GM11168 (cell line): ENCODE data around the gene HIVEP3.

Experiments used
- in situ Hi-C: fragments of 300-500 bp; cut with MboI; formaldehyde crosslinking; loops from one replicate; pipeline ENCODE4 v1.12.0; 2022; ENCODE audit warnings: low sequenced_read_pairs; ENCODE audit not compliant: unreplicated experiment

HIVEP3 gene

DNA sequence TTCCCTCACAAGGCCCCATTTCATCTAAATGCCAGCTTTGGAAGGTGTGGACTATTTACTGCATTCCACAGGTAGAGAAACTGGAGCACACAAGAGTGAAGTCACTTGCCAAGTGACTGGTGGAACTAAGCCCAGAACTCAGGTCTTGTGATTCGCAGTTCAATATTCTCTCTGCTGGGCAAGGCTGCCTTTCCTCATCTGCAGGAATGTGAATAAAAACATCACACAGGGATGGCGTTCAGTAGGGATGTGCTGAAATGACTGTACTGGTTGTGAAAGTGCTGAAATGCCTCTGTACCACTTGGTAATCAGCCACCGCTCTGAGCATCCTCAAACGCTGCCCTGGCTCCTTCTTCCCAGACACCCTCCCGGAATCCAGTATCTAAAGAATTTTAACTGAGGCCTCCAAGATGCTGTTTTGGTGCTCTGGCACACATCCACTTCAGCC lies 145.6 kb downstream of the HIVEP3 start:
- in situ Hi-C loops: no loop called here

DNA sequence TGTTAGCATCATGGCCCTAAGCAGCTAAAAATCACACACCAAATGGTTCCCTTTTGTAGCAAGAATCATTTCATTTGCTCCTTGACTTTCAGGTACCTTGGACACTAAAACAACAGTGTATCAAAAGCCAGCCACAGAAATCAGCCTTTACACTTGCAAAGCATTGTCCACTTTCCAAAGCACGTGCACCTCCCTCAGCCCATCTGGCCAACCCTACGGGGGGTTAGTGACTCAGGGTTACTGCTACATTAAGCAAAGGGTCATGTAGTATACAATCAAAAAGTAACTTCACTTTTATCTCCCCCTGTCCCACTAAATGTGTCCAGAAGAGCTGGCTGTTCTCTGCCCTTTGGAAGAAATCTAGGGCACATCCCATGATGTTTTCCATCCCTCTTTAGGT lies 149.7 kb downstream of the HIVEP3 start:
- in situ Hi-C loops: no loop called here

DNA sequence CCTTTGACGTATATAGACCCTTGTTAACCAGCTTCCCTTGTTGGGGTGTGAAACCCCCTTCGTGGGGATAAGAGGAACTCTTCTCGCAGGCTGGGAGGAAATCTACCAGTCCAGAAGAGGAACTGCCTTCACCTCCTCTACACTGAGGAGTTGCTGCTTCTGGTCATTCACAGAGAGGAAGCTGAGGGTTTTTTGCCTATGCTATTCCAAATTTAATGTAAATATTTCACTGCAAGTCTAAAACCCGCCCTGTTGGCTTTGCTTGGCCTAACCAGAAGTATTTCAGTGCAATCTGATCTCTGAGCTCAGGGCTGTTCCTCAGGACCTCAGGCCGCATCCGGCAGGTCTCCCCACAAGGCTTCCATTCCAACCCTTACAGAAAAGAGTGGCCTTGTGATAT lies 150.1 kb downstream of the HIVEP3 start:
- in situ Hi-C loops: no loop called here

DNA sequence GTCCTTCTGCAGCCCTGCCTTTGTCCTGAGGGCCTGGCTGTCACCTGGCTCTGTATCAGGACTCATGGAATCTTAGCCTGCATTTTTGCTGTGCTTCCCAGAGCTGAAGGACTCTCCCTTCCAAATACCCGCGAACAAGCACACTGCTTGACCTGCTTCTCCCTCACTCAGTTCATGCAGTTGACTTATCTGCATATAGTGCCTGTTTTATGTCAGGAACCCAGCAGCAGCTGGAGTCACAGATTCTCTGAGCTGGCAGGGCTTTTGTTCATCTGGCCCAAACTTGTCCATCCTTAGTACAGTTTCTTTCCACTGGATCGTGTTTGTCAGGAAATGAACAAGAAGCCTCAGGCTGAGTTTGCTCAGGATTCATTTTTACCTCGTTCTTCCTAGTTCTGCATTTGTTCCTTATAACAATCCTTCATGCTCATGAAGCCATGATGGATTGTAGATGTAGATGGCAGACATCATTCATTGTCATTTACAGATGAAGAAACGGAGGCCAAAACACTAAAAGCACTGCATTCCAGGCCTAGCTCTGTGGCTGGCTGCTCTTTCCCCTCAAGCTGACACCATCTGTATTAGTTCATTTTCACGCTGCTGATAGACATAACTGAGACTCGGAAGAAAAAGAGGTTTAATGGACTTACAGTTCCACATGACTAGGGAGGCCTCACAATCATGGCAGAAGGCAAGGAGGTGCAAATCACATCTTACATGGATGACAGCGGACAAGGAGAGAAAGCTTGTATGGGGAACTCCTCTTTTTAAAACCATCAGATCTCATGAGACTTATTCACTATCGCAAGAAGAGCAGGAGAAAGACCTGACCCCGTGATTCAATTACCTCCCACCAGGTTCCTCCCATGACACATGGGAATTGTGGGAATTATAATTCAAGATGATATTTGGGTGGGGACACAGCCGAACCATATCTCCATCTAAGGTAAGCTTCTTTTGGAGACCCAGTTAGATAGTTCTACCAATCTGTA lies 150.9 kb downstream of the HIVEP3 start:
- in situ Hi-C loops: no loop called here

DNA sequence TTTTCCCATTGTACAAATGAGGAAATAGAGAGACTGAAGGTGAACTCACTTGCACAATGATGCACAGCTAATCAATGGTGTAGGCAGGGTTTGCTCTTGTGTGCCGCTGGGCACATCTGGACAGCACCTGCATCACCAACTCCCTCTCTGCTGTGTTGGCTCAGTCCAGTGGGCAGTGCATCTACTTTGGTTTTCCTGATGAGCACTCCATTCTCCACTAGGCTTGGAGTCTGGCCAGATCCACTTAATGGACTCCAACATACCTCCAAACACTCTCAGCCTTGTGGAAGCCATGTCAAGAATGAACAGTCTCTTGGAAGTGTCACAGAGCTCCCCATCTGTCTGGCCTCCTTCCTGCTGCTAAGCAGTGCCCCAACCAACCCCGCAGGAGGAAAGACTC lies 152.2 kb downstream of the HIVEP3 start:
- in situ Hi-C loops: no loop called here

DNA sequence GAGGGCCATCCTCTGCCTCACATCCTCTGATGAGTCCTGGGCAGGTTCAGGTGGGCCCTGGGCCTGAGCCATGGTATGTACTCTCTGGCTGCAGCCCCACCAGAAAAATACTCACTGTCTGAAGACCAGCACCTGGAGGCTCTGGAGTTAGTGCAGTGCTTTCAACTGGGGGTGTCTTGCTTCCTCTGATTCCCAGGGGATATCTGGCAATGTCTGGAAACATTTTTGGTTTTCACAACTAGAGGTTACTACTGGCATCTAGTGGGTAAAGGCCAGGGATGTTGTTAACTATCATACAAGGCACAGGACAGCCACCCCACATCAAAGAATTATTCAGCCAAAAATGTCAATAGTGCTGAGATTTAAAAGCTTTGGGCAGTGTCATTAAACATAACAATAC lies 152.7 kb downstream of the HIVEP3 start:
- in situ Hi-C loops: no loop called here

DNA sequence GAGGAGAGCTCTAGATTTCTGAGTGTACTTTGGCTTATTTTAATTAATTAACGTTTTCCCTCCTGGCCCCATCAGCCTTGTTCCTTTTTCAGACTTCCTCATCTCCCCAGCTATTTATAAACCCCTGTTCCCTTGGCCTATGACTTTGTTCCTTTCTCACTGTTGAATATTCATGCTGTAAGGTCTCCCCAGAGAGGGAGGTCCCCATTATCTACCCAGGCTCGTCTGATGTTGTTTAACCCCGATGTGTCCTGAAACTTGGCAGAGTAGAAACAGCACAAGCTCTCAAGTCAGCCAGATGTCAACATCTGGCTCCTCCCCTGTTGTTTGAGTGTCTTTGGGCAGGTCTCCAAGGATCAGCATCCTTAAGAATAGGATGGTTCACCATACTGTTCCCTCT lies 153.6 kb downstream of the HIVEP3 start:
- in situ Hi-C loops: no loop called here

DNA sequence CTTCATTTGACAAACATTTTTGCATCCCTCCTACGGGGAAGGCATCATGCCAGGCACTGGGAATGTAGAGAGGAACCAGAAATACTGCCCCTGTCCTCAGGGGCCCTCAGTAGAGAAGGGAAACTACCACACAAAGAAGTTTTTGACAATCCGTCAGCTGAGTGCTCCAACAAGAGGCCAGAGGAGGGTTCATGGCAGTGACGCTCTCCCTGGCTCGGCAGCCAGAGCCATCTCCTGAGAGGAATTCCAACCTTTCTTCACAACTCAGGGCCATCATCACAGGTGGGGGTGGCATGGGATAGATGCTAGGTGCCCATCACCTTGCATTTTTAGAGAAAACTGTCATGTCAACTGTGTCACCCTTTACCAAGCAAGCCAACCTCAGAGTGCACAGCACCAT lies 154.1 kb downstream of the HIVEP3 start:
- in situ Hi-C loops: no loop called here

DNA sequence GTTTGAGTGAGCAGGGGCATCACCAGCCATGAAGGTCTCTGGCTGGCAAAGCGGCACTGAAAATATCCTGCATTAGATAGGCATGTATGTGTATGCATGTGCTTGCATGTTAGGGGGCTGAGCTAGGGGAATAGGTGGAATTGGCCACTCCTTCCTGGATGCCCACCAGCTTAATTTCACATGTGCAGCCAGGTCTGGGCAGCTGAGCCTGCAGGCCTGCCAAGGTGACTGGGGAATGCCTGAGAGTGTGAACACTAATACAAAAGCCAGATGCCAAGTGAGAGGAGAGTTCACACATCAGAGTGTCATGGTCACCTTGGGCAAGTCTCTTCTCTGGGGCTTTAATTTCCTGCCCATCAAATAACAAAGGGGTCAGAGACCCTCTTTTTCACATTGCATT lies 155.9 kb downstream of the HIVEP3 start:
- in situ Hi-C loops: no loop called here

DNA sequence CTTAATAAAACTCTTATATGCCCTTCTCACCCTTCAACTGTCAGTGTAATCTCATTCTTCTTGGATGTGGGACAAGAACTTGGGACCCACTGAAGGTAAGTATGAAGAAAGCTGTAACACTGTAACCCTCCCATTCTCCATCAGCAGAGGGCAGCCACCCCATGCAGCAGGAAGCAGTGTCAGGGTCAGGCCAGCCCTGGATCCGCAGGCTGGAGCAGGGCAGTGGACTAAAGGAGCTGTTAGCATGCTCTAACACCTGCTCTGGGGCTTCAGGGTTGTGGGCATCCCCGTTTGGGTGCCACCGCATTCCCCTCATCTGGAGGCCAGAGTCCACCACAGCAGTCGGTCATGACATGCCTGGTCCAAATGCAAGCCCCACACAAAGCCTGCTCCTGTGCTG lies 156.5 kb downstream of the HIVEP3 start:
- in situ Hi-C loops: no loop called here

DNA sequence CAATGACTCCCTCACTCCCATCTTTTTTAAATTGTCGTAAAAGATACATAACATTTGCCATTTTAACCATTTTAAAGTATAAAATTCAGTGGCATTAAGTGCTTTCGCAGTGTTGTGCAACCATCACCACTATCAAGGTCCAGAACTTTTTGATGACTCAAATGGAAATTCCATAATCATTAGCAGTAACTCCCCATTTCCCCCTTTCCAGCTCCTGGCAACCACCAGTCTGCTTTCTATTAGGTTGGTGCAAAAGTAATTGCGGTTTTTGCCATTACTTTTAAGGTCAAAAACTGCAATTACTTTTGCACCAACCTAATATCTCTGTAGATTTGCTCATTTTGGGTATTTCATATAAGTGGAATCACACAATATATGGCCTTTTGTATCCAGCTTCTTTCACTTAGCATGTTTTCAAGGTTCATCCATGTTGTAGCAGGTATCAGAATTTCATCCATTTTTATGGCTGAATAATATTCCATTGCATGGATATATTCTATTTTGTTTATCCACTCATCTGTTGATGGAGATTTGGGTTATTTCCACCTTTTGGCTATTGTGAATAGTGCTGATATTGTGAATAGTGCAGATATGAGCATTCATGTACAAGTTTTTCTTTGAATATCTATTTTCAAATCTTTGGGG lies 159.7 kb downstream of the HIVEP3 start:
- in situ Hi-C loops: no loop called here

DNA sequence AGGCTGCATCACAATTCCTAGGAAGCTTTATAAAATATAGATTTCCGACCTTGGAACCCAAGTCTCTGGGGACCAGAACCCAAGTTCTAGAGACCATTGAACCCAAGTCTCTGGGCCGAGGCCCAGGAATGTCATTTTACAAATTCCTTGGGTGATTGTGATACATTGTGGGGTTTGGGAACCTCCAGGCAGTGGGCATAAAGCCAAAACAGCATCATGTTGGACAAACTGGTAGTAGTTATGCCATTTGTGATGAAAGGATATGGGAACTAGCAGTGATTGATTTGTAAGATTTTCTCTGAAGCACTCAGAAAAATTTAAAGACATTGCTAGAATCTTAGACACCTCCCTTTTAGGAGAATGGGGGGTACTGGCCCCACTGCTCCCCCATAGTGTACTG lies 160.2 kb downstream of the HIVEP3 start:
- in situ Hi-C loops: no loop called here

DNA sequence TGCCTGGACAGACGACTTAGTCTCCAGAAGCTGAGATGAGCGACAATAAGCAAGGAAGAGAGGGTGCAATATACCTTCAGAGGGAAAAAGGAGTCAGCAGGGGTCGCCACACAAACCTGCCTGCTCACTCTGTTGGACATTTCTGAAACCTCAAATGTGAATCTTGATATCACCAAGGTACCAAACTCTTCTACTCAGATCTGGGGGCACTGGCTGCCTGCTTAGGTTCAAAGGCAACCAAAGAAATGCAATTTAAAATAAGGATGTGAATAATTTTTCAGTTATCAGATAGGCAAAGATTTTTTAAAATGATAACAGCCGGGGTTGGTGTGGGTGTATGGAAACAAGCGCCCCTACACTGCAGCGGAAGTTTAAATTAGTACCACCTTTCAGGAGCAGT lies 164.2 kb downstream of the HIVEP3 start:
- in situ Hi-C loops: no loop called here

DNA sequence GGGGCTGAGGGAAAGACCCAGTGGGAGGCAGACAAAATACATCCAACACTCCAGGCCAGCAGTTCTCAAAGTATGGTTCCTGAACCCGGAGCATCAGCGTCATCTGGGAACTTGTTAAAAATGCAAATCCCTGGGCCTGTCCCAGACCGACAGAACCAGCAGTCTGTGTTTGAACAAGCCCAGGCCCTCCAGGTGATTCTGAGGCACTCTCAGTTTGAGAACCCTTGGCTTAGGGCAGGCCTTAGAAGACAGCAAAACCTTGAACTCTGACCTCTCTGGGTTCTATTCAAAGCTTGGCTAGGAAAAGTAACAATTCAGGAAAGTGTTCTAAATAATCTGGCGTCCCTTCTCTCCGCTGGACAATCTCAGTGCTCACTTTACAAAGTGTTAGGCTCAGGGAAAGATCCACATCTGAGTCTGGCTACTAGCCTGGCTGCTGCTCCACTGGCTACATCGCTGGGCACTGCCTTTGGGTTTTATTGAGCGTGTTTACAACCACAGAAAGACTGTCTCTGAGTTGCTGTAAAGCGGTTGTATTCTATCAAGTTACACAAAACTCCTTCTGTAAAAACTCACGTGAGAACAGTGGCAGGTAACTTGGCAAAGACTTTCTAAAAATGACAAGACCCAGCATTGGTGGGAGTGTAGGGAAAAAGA lies 166.1 kb downstream of the HIVEP3 start:
- in situ Hi-C loops: no loop called here

DNA sequence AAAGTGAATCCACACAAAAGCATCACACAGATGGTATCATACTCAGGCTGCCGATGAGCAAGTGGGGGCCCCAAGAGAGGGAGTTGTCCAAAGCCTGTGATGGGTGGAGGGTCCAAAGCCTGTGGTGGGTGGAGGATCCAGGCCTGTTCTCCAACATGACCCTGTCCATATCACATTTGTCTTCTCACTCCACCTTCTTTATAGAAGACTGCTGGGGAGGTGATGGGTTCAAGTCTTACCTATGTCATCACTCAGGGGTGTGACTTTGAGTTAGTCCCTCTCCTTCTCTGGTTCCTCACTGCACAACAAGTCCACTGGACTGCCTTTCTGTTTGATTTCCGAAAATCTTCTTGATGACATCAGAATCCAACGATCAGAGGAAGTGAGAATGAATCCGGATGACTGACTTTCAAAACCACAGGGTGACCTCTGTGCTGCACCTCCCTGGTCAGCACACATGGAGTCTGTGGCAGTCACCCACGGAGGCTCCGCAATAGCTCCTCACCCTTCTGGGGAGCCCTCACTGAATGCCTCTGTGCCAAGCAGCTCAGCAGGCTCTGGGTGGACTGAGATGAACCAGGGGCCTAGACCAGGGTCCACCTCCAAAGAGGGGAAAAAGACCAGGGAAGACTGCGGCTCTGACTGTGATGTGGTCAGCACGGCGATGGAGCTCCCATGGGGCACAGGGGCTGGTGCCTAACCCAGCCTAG lies 166.8 kb downstream of the HIVEP3 start:
- in situ Hi-C loops: no loop called here

DNA sequence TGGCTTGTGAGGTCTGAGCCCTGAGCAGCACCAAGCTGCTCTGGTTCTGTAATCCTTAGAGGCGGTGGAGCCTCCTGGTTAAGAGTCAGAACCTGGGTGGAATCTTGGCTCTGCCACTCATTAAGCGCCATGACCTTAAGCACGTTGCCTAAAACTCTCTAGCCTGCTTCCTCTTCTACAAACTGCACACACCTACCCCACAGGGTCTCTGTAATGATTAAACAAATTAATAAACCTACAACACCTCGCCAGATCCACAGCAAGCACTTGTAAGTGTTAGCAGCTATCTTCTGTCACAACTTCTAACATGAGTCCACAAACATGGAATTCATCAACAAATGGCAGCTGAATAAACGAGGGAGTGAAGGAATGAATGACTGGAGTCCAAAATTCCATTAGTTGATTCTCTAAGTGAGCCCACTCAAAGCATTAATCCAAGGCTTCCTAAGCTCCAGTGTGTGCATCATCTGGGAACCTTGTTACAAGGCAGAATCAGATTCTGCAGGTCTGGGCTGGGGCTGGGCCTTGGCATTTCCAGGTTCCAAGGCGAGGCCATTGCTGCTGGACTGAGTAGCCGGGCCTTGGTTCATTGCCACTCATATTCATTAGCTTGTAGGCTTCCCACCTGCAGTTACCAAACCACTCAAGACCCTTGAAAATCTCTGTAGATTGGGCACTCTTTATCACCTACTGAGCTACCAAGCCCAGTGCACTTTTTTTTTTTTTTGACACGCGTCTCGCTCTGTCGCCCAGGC lies 168.6 kb downstream of the HIVEP3 start:
- in situ Hi-C loops: no loop called here

DNA sequence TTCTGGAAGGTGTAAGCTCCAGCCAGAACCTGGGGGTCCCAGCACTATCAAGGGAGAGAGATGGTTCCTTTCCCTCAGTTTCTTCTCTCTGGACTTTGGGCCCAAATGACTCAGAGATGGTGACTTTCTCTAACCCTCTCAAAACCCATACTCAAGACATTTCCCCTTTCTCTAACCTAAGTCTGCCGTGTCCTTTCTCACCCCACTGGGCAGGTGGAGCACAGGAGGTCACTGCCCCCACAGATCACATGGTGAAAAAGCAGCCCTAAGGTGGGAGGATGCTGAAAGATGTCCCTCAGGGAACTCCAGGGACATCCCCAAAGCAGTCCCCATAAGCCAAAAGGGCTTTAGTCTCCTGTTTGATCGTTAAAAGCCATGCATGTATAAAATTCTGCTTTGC lies 173.7 kb downstream of the HIVEP3 start:
- in situ Hi-C loops: no loop called here

DNA sequence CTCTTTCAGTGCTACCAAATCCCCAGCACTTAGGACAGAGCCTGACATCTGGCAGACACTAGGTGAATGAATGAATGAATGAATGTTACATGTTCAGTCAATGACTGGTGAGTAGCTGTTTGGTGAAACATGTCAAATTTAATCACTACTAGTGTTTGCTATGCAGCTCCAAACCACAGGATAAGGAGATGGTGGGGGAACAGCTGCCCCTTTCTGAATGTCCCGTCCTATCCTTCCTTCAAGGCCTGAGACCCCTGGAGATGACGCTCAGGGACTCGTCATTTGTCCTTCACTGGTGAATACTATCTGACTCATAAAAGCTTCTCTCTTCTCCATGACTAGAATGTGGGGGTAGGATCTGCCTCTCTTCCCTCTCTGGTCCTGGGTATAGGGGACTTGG lies 175.4 kb downstream of the HIVEP3 start:
- in situ Hi-C loops: no loop called here

DNA sequence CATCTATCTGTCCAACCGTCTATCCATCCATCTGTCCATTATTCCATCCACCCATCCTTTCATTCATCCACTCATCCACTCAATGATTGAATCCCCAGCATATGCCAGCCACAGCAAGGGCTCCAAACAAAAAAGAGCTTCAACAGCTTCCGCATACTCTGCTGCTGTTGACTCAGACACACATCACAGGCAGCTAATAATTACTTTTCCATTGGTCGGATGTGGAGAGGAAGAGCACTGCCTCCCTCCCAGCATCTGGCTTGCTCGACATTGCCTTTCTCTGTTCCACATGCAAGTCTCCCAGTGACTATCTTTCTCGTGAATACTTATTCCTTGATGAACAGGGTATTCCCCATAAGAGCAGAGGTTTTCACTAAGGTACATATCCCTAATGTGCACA lies 176.5 kb downstream of the HIVEP3 start:
- in situ Hi-C loops: no loop called here

DNA sequence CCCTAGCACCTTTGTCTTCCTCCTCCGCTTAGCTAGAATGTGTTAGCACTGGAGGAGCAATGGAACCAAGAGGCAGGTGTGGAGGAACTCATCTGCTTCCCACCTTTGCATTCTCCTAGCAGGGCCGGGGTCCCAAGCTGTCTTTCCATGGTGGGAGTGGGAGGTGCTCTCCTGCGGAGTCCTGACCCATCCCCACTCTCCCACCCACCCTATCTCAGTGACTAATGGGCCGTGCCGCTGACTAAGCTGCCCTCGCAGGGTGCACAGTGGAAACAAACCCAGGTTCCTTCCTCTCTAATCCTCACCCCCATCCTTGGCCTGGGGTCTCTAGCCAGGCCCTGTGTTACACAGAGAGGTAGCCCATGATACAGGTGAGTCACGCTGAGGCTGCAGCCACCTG lies 177.5 kb downstream of the HIVEP3 start:
- in situ Hi-C loops: no loop called here
